GM21367 (cell line): ENCODE results near the gene SLC4A11.

ENCODE experiments used
- ATAC-seq: cut with Tn5 transposase; IDR thresholded peaks from one replicate; pipeline ENCODE4 v1.9.1; 2021; ENCODE audit not compliant: unreplicated experiment

Gene SLC4A11

GRCh38 chr20:3247638-3248037 lies 8.6 kb upstream of the SLC4A11 start:
- ATAC-seq, result no peak

GRCh38 chr20:3246682-3247081 lies 7.7 kb upstream of the SLC4A11 start:
- no peak for ATAC-seq

GRCh38 chr20:3245711-3246110 lies 6.7 kb upstream of the SLC4A11 start:
- ATAC-seq, result no peak

- ATAC-seq, result no peak
These were observed 6.2 kb upstream of the SLC4A11 start for GRCh38 chr20:3245156-3245555.

- ATAC-seq, result no peak
These were observed 5.6 kb upstream of the SLC4A11 start for GRCh38 chr20:3244613-3245012.

GRCh38 chr20:3243718-3244358 lies 4.8 kb upstream of the SLC4A11 start:
- ATAC-seq, result no peak

- no peak for ATAC-seq
These were observed 3.2 kb upstream of the SLC4A11 start for GRCh38 chr20:3242172-3242692.

- ATAC-seq, result no peak
These were observed 1.9 kb upstream of the SLC4A11 start for GRCh38 chr20:3240776-3241363.

- ATAC-seq, result no peak
These were observed 1.1 kb upstream of the SLC4A11 start for GRCh38 chr20:3239867-3240775.

GRCh38 chr20:3238616-3239025 lies 369 bp downstream of the SLC4A11 start:
- ATAC-seq, result no peak

- no peak for ATAC-seq
These were observed 903 bp downstream of the SLC4A11 start for GRCh38 chr20:3237958-3238615.

GRCh38 chr20:3237011-3237957 lies 1.7 kb downstream of the SLC4A11 start:
- ATAC-seq, result no peak

- ATAC-seq, result no peak
These were observed 3.2 kb downstream of the SLC4A11 start for GRCh38 chr20:3235666-3236324.

GRCh38 chr20:3233991-3234498 lies 4.9 kb downstream of the SLC4A11 start:
- ATAC-seq, result no peak

- ATAC-seq, result no peak
These were observed 5.6 kb downstream of the SLC4A11 start for GRCh38 chr20:3233131-3233990.

- ATAC-seq, result no peak
These were observed 7.0 kb downstream of the SLC4A11 start for GRCh38 chr20:3231889-3232588.

- ATAC-seq, result no peak
These were observed 7.9 kb downstream of the SLC4A11 start for GRCh38 chr20:3231116-3231515.

GRCh38 chr20:3229798-3230197 lies 9.2 kb downstream of the SLC4A11 start:
- no peak for ATAC-seq
